DMS153 treated with DMSO at 0.1 percent for 48 hours (cell line): Measurements from ENCODE around the gene CD19.
"Not testable (repeated sequence)": the region's sequence is repeated elsewhere in the genome, so short reads cannot be mapped to it uniquely, and the experiment has no call there.

Source experiments
- DNase-seq: peaks from one replicate; lab custom pipeline; 2025; ENCODE audit not compliant: unreplicated experiment; lab: John Stamatoyannopoulos, UW

The CD19 gene

GRCh38 chr16:28935924-28936783 is 4.4 kb downstream of the CD19 start:
- peak; percentile 51 for DNase-seq

- no peak for DNase-seq
Measured at GRCh38 chr16:28936784-28937155, 5.0 kb downstream of the CD19 start.

GRCh38 chr16:28937222-28937876 is 5.6 kb downstream of the CD19 start:
- DNase-seq = no peak

GRCh38 chr16:28938721-28939120 is 7.0 kb downstream of the CD19 start:
- DNase-seq = no peak

- not testable (repeated sequence) for DNase-seq
Measured at GRCh38 chr16:28939825-28940224, 8.1 kb downstream of the CD19 start.

GRCh38 chr16:28943281-28943680 is 11.5 kb downstream of the CD19 start:
- DNase-seq = no peak

GRCh38 chr16:28946681-28947080 is 14.9 kb downstream of the CD19 start:
- DNase-seq = no peak

- DNase-seq = peak; percentile 99
Measured at GRCh38 chr16:28950648-28951409, 19.1 kb downstream of the CD19 start, which contains the start of gene NFATC2IP. NFATC2IP (plus strand) TSS chr16:28950937; CDS start chr16:28951012, 75 bp downstream.

GRCh38 chr16:28951410-28951943 is 19.7 kb downstream of the CD19 start:
- DNase-seq = no peak

GRCh38 chr16:28958216-28958615 is 26.4 kb downstream of the CD19 start:
- no peak for DNase-seq

- DNase-seq = no peak
Measured at GRCh38 chr16:28958836-28959235, 27.1 kb downstream of the CD19 start.

- DNase-seq = no peak
Measured at GRCh38 chr16:28964072-28964471, 32.3 kb downstream of the CD19 start.

GRCh38 chr16:28964496-28964895 is 32.7 kb downstream of the CD19 start:
- no peak for DNase-seq

- DNase-seq = no peak
Measured at GRCh38 chr16:28967156-28967555, 35.4 kb downstream of the CD19 start.

GRCh38 chr16:28969696-28970095 is 37.9 kb downstream of the CD19 start:
- not testable (repeated sequence) for DNase-seq

GRCh38 chr16:28974007-28974436 is 42.3 kb downstream of the CD19 start:
- peak; percentile 5 for DNase-seq

GRCh38 chr16:28974437-28975157 is 42.8 kb downstream of the CD19 start, which contains the start of gene SPNS1:
SPNS1 (plus strand) TSS chr16:28974778; CDS start chr16:28975152, 374 bp downstream.
- peak; percentile 88 for DNase-seq

- no peak for DNase-seq
Measured at GRCh38 chr16:28975158-28975599, 43.4 kb downstream of the CD19 start.

GRCh38 chr16:28977703-28978662 is 46.2 kb downstream of the CD19 start:
- DNase-seq = no peak
